GM23338 (cell line): Measurements from ENCODE around the gene POMT2.

Source experiments
- CREB1 ChIP-seq: fragments of 250-450 bp; sonication (Bioruptor Pico); IDR thresholded peaks from 2 replicates; pipeline ENCODE4 v1.5.0; 2020; ENCODE audit warnings: low read depth, mild to moderate bottlenecking, moderate library complexity
- CTCF ChIP-seq, 2 experiments: fragments of 200-600 bp in 1 of 2; sonication (generic) in 1 of 2; conservative IDR thresholded peaks; 2 replicates each; pipeline versions ENCODE4 v1.5.1 to v1.6.1; 2016 to 2017; ENCODE audit warnings: antibody characterized with exemption in 2 of 2, low read depth in 2 of 2, mild to moderate bottlenecking in 2 of 2, moderate library complexity in 1 of 2
- EZH2 ChIP-seq: fragments of 200-600 bp; sonication (generic); IDR thresholded peaks from one replicate; pipeline ENCODE4 v1.8.0; 2017; ENCODE audit warnings: antibody characterized with exemption, mild to moderate bottlenecking, low read depth; ENCODE audit not compliant: unreplicated experiment
- EZH2phosphoT487 ChIP-seq: fragments of 200-600 bp; sonication (generic); IDR thresholded peaks from one replicate; pipeline ENCODE4 v1.8.1; 2018; ENCODE audit warnings: antibody characterized with exemption; ENCODE audit not compliant: unreplicated experiment
- JUNB ChIP-seq: IDR thresholded peaks from one replicate; pipeline ENCODE4 v1.6.1; 2016; ENCODE audit warnings: antibody characterized with exemption; ENCODE audit not compliant: unreplicated experiment
- POLR2AphosphoS5 ChIP-seq: IDR thresholded peaks from 2 replicates; pipeline ENCODE4 v1.6.1; 2016; ENCODE audit warnings: antibody characterized with exemption, low read depth
- ZNF331 ChIP-seq: fragments of 250-450 bp; sonication (Bioruptor Pico); IDR thresholded peaks from 2 replicates; pipeline ENCODE4 v1.5.0; 2020; ENCODE audit warnings: low read depth, mild to moderate bottlenecking, moderate library complexity
- TF ChIP-seq, protein P1 (sequence below): IDR thresholded peaks from one replicate; pipeline ENCODE4 v1.6.1; 2018; ENCODE audit warnings: antibody characterized with exemption; ENCODE audit not compliant: unreplicated experiment

GRCh38 chr14:77356899-77357298 is 36.2 kb upstream of the POMT2 start:
- no peak for TF ChIP-seq CTCF (conservative IDR thresholded peaks at IDR 0.05; ENCODE audit: low read depth in 2 of 2)
- no peak for TF ChIP-seq POLR2AphosphoS5
- TF ChIP-seq EZH2 = no peak
- TF ChIP-seq EZH2phosphoT487 = no peak
- TF ChIP-seq, protein P1, sequence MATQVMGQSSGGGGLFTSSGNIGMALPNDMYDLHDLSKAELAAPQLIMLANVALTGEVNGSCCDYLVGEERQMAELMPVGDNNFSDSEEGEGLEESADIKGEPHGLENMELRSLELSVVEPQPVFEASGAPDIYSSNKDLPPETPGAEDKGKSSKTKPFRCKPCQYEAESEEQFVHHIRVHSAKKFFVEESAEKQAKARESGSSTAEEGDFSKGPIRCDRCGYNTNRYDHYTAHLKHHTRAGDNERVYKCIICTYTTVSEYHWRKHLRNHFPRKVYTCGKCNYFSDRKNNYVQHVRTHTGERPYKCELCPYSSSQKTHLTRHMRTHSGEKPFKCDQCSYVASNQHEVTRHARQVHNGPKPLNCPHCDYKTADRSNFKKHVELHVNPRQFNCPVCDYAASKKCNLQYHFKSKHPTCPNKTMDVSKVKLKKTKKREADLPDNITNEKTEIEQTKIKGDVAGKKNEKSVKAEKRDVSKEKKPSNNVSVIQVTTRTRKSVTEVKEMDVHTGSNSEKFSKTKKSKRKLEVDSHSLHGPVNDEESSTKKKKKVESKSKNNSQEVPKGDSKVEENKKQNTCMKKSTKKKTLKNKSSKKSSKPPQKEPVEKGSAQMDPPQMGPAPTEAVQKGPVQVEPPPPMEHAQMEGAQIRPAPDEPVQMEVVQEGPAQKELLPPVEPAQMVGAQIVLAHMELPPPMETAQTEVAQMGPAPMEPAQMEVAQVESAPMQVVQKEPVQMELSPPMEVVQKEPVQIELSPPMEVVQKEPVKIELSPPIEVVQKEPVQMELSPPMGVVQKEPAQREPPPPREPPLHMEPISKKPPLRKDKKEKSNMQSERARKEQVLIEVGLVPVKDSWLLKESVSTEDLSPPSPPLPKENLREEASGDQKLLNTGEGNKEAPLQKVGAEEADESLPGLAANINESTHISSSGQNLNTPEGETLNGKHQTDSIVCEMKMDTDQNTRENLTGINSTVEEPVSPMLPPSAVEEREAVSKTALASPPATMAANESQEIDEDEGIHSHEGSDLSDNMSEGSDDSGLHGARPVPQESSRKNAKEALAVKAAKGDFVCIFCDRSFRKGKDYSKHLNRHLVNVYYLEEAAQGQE = no peak
- no peak for TF ChIP-seq JUNB
- TF ChIP-seq CREB1 = no peak
- TF ChIP-seq ZNF331 (CRISPR knock-in tag) = no peak
